ENCODE results near the gene FAM174B.
"Not testable (repeated sequence)": the region's sequence is repeated elsewhere in the genome, so short reads cannot be mapped to it uniquely, and the experiment has no call there.

The FAM174B gene

GRCh38 chr15:92617549-92618520 is 37.7 kb downstream of the FAM174B start:
- no peak for DNase-seq

GRCh38 chr15:92616621-92617548 is 38.7 kb downstream of the FAM174B start:
- DNase-seq = no peak

GRCh38 chr15:92614791-92615785 is 40.5 kb downstream of the FAM174B start:
- DNase-seq = no peak

- no peak for DNase-seq
Measured at GRCh38 chr15:92614301-92614700, 41.3 kb downstream of the FAM174B start.

- no peak for DNase-seq
Measured at GRCh38 chr15:92613841-92614240, 41.7 kb downstream of the FAM174B start.

GRCh38 chr15:92612891-92613290 is 42.7 kb downstream of the FAM174B start:
- DNase-seq = no peak

- no peak for DNase-seq
Measured at GRCh38 chr15:92611995-92612745, 43.4 kb downstream of the FAM174B start.

GRCh38 chr15:92611150-92611549 is 44.4 kb downstream of the FAM174B start:
- DNase-seq = no peak

GRCh38 chr15:92610101-92610520 is 45.5 kb downstream of the FAM174B start:
- no peak for DNase-seq

GRCh38 chr15:92608866-92609700 is 46.5 kb downstream of the FAM174B start:
- no peak for DNase-seq

- not testable (repeated sequence) for DNase-seq
Measured at GRCh38 chr15:92606836-92607150, 48.8 kb downstream of the FAM174B start.

- DNase-seq = no peak
Measured at GRCh38 chr15:92606126-92606835, 49.3 kb downstream of the FAM174B start.

- no peak for DNase-seq
Measured at GRCh38 chr15:92605225-92605944, 50.2 kb downstream of the FAM174B start.

- DNase-seq = no peak
Measured at GRCh38 chr15:92603743-92604470, 51.7 kb downstream of the FAM174B start.

GRCh38 chr15:92603278-92603677 is 52.3 kb downstream of the FAM174B start:
- no peak for DNase-seq

- DNase-seq = no peak
Measured at GRCh38 chr15:92602267-92602593, 53.3 kb downstream of the FAM174B start.

GRCh38 chr15:92601592-92602266 is 53.8 kb downstream of the FAM174B start:
- DNase-seq = no peak

GRCh38 chr15:92600856-92601255 is 54.7 kb downstream of the FAM174B start:
- no peak for DNase-seq

All from CD4-positive, alpha-beta T cell treated with Interleukin-12 subunit alpha and Interleukin-12 subunit beta, for 1 hour (primary cell).